GM12864 (cell line): ENCODE measurements around the gene DDC.

Experiments
- DNase-seq: peaks from one replicate; pipeline ENCODE4 v3.0.0-alpha.2; 2011; ENCODE audit warnings: low read depth
- H3K4me3 ChIP-seq: 2 replicates; pipeline ENCODE4 v1.5.1; 2011; ENCODE audit warnings: mild to moderate bottlenecking, low read depth, low read length, control low read depth
- CTCF ChIP-seq: IDR thresholded peaks from 2 replicates; pipeline ENCODE4 v1.5.1; 2011; ENCODE audit warnings: low read depth, mild to moderate bottlenecking, moderate library complexity, low read length, control low read depth, inconsistent platforms; ENCODE audit errors: missing control alignments

The DDC gene

GRCh38 chr7:50481867-50482266 is 83.3 kb downstream of the DDC start:
- TF ChIP-seq CTCF: no peak
- no peak overlapping the region for H3K4me3 ChIP-seq
- DNase-seq: no peak

DNA sequence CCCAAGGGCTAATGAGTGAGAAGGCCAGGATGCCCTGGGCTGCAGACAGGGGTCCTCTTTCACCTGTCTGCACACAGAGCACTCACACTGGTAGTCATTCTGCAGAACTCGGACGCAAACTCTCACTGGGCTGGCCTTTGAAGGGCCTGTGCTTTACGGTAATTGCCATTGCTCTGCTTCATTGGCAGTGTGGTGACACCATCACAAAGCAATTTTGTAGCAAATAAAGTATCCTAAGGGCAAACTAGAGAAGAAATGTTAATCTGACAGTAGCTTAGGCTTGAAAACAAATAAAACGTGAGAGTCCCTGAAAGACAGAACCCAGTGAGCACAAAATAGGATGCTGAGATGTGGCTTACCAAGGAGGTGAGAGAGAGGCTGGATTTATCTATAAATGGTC is 84.4 kb downstream of the DDC start:
- no peak for DNase-seq
- no peak for TF ChIP-seq CTCF
- no peak overlapping the region for H3K4me3 ChIP-seq

DNA sequence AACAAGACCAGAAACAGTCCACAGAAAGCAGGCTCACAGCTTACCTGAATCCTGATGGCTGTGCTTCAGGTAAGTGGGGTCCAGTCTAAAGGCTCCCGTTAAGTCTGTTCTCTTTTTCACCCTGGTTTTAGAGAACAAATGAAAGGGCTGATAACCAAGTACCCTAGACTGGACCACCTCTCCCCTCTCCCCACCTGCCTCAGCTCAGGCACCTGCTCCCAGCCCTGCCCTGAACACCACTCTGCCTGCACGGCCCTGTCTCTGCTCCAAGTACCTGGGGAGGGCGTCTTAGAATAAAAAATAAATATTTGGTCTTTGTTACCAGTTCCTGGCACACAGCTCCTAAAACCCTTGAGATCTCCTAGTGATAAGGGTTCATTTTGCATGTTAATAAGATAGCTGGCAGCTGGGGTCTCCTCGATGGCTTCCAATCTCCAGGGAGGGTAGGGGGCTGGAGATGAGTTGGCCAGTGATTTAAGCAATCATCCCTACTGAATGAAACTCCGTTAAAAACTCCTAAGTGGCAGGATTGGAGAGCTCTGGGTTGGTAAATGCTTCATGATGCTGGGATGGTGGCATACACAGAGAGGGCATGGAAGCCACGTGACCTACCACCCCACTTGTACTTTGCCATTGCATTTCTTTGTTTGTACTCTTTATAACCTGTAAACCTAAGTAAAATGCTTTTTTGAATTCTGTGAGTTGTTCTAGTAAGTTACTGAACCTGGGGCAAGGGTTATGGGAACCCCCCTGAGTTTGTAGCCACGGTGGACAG is 85.3 kb downstream of the DDC start:
- no peak for DNase-seq
- TF ChIP-seq CTCF: no peak
- no peak overlapping the region for H3K4me3 ChIP-seq

GRCh38 chr7:50477640-50478039 is 87.6 kb downstream of the DDC start:
- no peak for DNase-seq
- no peak for TF ChIP-seq CTCF
- no peak overlapping the region for H3K4me3 ChIP-seq

DNA sequence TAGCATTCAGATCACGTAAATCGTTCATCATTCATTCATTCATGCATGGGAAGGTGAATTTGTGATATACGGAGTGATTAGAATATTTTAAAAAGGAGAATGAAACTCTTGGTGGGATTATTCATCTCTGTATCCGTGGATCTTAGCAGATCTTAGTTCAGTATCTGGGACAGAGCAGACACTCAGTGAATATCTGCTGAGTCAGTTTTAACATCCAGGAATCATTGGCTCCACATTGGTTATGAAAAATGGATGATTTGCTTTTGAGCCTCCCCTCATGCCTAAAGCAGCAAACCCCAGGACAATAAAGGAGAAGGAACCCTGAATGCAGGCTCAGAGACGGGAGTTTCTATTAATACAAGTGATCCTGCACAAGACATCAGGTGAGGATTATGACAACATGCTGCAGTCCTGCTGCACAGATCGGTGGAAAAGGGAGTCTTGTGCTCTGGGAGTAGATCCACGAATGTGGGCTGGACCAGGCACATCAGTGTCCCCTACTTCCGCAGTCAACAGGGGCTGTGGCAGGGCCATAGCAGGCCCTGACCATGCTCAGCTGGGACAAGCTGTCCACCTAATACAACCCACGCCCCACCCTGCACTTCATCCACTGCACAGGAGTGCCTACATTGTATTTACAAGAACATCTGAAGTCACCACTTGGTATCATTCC is 88.1 kb downstream of the DDC start:
- TF ChIP-seq CTCF: no peak
- DNase-seq: no peak

GRCh38 chr7:50475340-50475739 is 89.9 kb downstream of the DDC start:
- TF ChIP-seq CTCF: no peak
- no peak for DNase-seq
- H3K4me3 ChIP-seq: no peak overlapping the region

More for the DNA sequence above, 88.1 kb downstream of the DDC start:
- no peak overlapping the region for H3K4me3 ChIP-seq
